UCSD-AML1 (cell line): Measurements from ENCODE around the gene NKPD1.

Experiments
- DNase-seq: peaks from one replicate; lab custom pipeline; 2025; ENCODE audit not compliant: unreplicated experiment; lab: John Stamatoyannopoulos, UW

The NKPD1 gene

GRCh38 chr19:45173816-45174215 lies 13.0 kb upstream of the NKPD1 start:
- no peak for DNase-seq

GRCh38 chr19:45172611-45173208 lies 11.9 kb upstream of the NKPD1 start:
- DNase-seq, result no peak

- DNase-seq, result no peak
Observed at GRCh38 chr19:45172173-45172572, 11.4 kb upstream of the NKPD1 start.

- DNase-seq, result peak; percentile 68
Observed at GRCh38 chr19:45171211-45171623, 10.4 kb upstream of the NKPD1 start.

GRCh38 chr19:45170146-45171106 lies 9.6 kb upstream of the NKPD1 start:
- no peak for DNase-seq

GRCh38 chr19:45169602-45170001 lies 8.8 kb upstream of the NKPD1 start:
- no peak for DNase-seq

GRCh38 chr19:45168767-45169351 lies 8.1 kb upstream of the NKPD1 start:
- peak; percentile 28 for DNase-seq

GRCh38 chr19:45166723-45167252 lies 6.0 kb upstream of the NKPD1 start:
- DNase-seq, result peak; percentile 38

- peak; percentile 88 for DNase-seq
Observed at GRCh38 chr19:45164577-45165335, 4.0 kb upstream of the NKPD1 start.

- DNase-seq, result no peak
Observed at GRCh38 chr19:45163751-45164460, 3.1 kb upstream of the NKPD1 start.

- no peak for DNase-seq
Observed at GRCh38 chr19:45163156-45163555, 2.4 kb upstream of the NKPD1 start.

- DNase-seq, result no peak
Observed at GRCh38 chr19:45162608-45163143, 1.9 kb upstream of the NKPD1 start.

GRCh38 chr19:45161738-45162607 lies 1.2 kb upstream of the NKPD1 start:
- DNase-seq, result no peak

- DNase-seq, result no peak
Observed at GRCh38 chr19:45159971-45160324, 834 bp downstream of the NKPD1 start.

- DNase-seq, result no peak
Observed at GRCh38 chr19:45159210-45159970, 1.4 kb downstream of the NKPD1 start.

- peak; percentile 36 for DNase-seq
Observed at GRCh38 chr19:45158503-45159209, 2.1 kb downstream of the NKPD1 start.

- DNase-seq, result no peak
Observed at GRCh38 chr19:45156751-45157150, 4.0 kb downstream of the NKPD1 start.
